Activated naive CD4-positive, alpha-beta T cell treated with anti-CD3 and anti-CD28 coated beads, Interleukin-2, amount 50 U/mL, for 16 hours (primary cell): ENCODE measurements around the gene UBXN7.
"Not testable (repeated sequence)": the region's sequence is repeated elsewhere in the genome, so short reads cannot be mapped to it uniquely, and the experiment has no call there.

ENCODE experiments used
- DNase-seq: peaks from one replicate; pipeline ENCODE4 v3.0.0-alpha.2; 2020

UBXN7 gene

GRCh38 chr3:196351541-196351940 lies 80.7 kb downstream of the UBXN7 start:
- DNase-seq: no peak

- DNase-seq: no peak
Measured at GRCh38 chr3:196350067-196350466, 82.2 kb downstream of the UBXN7 start.

- no peak for DNase-seq
Measured at GRCh38 chr3:196348698-196349097, 83.5 kb downstream of the UBXN7 start.

GRCh38 chr3:196344663-196345062 lies 87.6 kb downstream of the UBXN7 start:
- DNase-seq: no peak

- DNase-seq: not testable (repeated sequence)
Measured at GRCh38 chr3:196343917-196344316, 88.3 kb downstream of the UBXN7 start.

- no peak for DNase-seq
Measured at GRCh38 chr3:196341137-196341536, 91.1 kb downstream of the UBXN7 start.

GRCh38 chr3:196340466-196340865 lies 91.8 kb downstream of the UBXN7 start:
- no peak for DNase-seq

- no peak for DNase-seq
Measured at GRCh38 chr3:196339493-196340254, 92.6 kb downstream of the UBXN7 start.

GRCh38 chr3:196339044-196339443 lies 93.2 kb downstream of the UBXN7 start:
- no peak for DNase-seq

GRCh38 chr3:196336319-196337145 lies 95.7 kb downstream of the UBXN7 start:
- DNase-seq: no peak

GRCh38 chr3:196335503-196335948 lies 96.7 kb downstream of the UBXN7 start:
- DNase-seq: no peak

- no peak for DNase-seq
Measured at GRCh38 chr3:196334982-196335381, 97.2 kb downstream of the UBXN7 start.

GRCh38 chr3:196332168-196332567 lies 100.1 kb downstream of the UBXN7 start:
- DNase-seq: no peak

GRCh38 chr3:196327405-196327804 lies 104.8 kb downstream of the UBXN7 start:
- no peak for DNase-seq

GRCh38 chr3:196326936-196327335 lies 105.3 kb downstream of the UBXN7 start:
- DNase-seq: no peak

GRCh38 chr3:196323691-196324090 lies 108.5 kb downstream of the UBXN7 start:
- no peak for DNase-seq

GRCh38 chr3:196323016-196323415 lies 109.2 kb downstream of the UBXN7 start:
- DNase-seq: no peak

GRCh38 chr3:196321162-196321561 lies 111.1 kb downstream of the UBXN7 start:
- DNase-seq: no peak

- DNase-seq: no peak
Measured at GRCh38 chr3:196320137-196320536, 112.1 kb downstream of the UBXN7 start.

GRCh38 chr3:196317687-196318467 lies 114.3 kb downstream of the UBXN7 start, which contains the start of gene DYNLT2B:
TSS of gene DYNLT2B (minus strand) at chr3:196318240. CDS start at chr3:196318152, 88 bp downstream.
- peak; percentile 89 for DNase-seq

GRCh38 chr3:196316799-196317686 lies 115.2 kb downstream of the UBXN7 start:
- not testable (repeated sequence) for DNase-seq

GRCh38 chr3:196315821-196316220 lies 116.4 kb downstream of the UBXN7 start:
- DNase-seq: no peak
